ENCODE measurements around the gene CTDSPL. TPM values are rescaled to one million over a fixed set of nuclear protein-coding genes. Genes with fewer than 3 reads are reported as not detected.

Gene CTDSPL
- total and polyA plus RNA-seq, 2 of the 13 experiments (the other 11 are each of a cell fraction or from before 2014, with no cell fraction given), result 26.1 to 142 TPM

- Histone ChIP-seq H3K4me3 (replicated peaks in 1 of 3; ENCODE audit: insufficient read depth in 1 of 3, low read depth in 2 of 3, low read length in 3 of 3) (no peak overlapping the region), H3K4me2 (ENCODE audit: low read depth, low read length) (peak overlapping the region; percentile 6; the same call in 1 of the 2 replicates), H3K9me3 (ENCODE audit: low read length) (no peaks in the 10 kb centered on the region), H3K36me3 (replicated peaks in 1 of 2; ENCODE audit: control insufficient read depth in 1 of 2, insufficient read depth in 2 of 2, low read length in 2 of 2) (no peaks in the 10 kb centered on the region), H3K27me3 (ENCODE audit: control insufficient read depth in 1 of 2, insufficient read depth in 2 of 2, low read length in 2 of 2) (peaks cover 0 to 16% of the 10 kb centered on the region in 2 experiments; a peak in 2 of 5 replicates), H2AFZ (ENCODE audit: low read length) (peak overlapping the region; percentile 20), H3K79me2 (ENCODE audit: insufficient read depth, low read length) (no peaks in the 10 kb centered on the region), H3K4me1 (ENCODE audit: insufficient read depth, low read length) (peaks cover 87% of the 10 kb centered on the region), H3K27ac (ENCODE audit: extremely low read length, insufficient read depth, low read length) (no peak overlapping the region), H3K9ac (ENCODE audit: insufficient read depth, low read depth, low read length) (no peak overlapping the region), H4K20me1 (ENCODE audit: insufficient read depth, low read length) (no peaks in the 10 kb centered on the region)
- FAIRE-seq, result no peak
- DNase-seq (ENCODE audit: low spot score), result no peak
- BruUV-seq (replicated peaks), result no TSS peak
- no peak for ATAC-seq
- WGBS (ENCODE audit: low lambda C conversion rate), result 78% methylated on average over 4 of the region's 6 CpGs
- TF ChIP-seq KDM3A (CRISPR knock-in tag; IDR thresholded peaks at IDR 0.05; ENCODE audit: low read depth), result no peak
- 0 out of 2 replicates have a peak, but pooled peaks have one; percentile 17 for TF ChIP-seq ZFX (CRISPR knock-in tag; IDR thresholded peaks at IDR 0.05; ENCODE audit: low read depth)
- no peak for TF ChIP-seq CC2D1A (CRISPR knock-in tag; IDR thresholded peaks at IDR 0.05)
- TF ChIP-seq POLR2G (IDR thresholded peaks at IDR 0.05; ENCODE audit: low read depth, low read length), result no peak
- TF ChIP-seq ZNF850 (CRISPR knock-in tag; conservative IDR thresholded peaks at IDR 0.05), result no peak
- CTCF ChIA-PET (ENCODE audit: low intra/inter-chr PET ratio, low total read pairs), result interaction anchor here (1.4 to 1.9 kb wide), 2 partner anchors 27 to 145 kb away, joined by 4 to 7 read pairs; no protein-coding TSS in a partner anchor
- intact Hi-C loops (cut with micrococcal nuclease; ENCODE audit: unreplicated experiment), result loop anchor here (2.0 kb wide), 1 partner anchor 94 kb away; no protein-coding TSS in a partner anchor
- in situ Hi-C loops (cut with HindIII; ENCODE audit: extremely low pct_ligation_motif_present, low pct_unique_long_range_greater_than_20kb), result loop anchor here (5.0 kb wide), 1 partner anchor 144 kb away; no protein-coding TSS in a partner anchor
- POLR2A ChIA-PET, result no interaction called here
Observed at GRCh38 chr3:38000965-38001455, 139.3 kb downstream of the CTDSPL start.

GRCh38 chr3:38001456-38002081, 139.9 kb downstream of the CTDSPL start:
- FAIRE-seq, result no peak
- no TSS peak for BruUV-seq (replicated peaks)
- intact Hi-C loops (cut with micrococcal nuclease; ENCODE audit: unreplicated experiment), result loop anchor here (2.0 kb wide), 1 partner anchor 95 kb away; no protein-coding TSS in a partner anchor
- TF ChIP-seq KMT2B (CRISPR knock-in tag; IDR thresholded peaks at IDR 0.05), result no peak
- no peak for TF ChIP-seq ZNF431 (CRISPR knock-in tag; IDR thresholded peaks at IDR 0.05; ENCODE audit: borderline replicate concordance, low read depth)
- no peak for TF ChIP-seq SSRP1 (CRISPR knock-in tag; IDR thresholded peaks at IDR 0.05)
- TF ChIP-seq RCOR2 (CRISPR knock-in tag; IDR thresholded peaks at IDR 0.05), result no peak
- 0 out of 2 replicates have a peak, but pooled peaks have one; percentile 26 for TF ChIP-seq ZFP91 (CRISPR knock-in tag; IDR thresholded peaks at IDR 0.05; ENCODE audit: borderline replicate concordance)
- TF ChIP-seq FOXK2 (IDR thresholded peaks at IDR 0.05), result no peak
- TF ChIP-seq KDM1A (CRISPR knock-in tag; IDR thresholded peaks at IDR 0.05), result no peak
- TF ChIP-seq ZNF292 (CRISPR knock-in tag; IDR thresholded peaks at IDR 0.05; ENCODE audit: borderline replicate concordance, low read depth), result no peak
- no peak for TF ChIP-seq ZNF710 (CRISPR knock-in tag; IDR thresholded peaks at IDR 0.05; ENCODE audit: borderline replicate concordance)
- no peak for TF ChIP-seq HOXA7 (CRISPR knock-in tag; IDR thresholded peaks at IDR 0.05)

More at GRCh38 chr3:38001456-38002081, 139.9 kb downstream of the CTDSPL start:
- H4K20me1 ChIP-seq (ENCODE audit: insufficient read depth, low read length), result no peaks in the 10 kb centered on the region
- ATAC-seq (peak; percentile 22), DNase-seq (ENCODE audit: low spot score) (no peak)
- H3K27me3 ChIP-seq (ENCODE audit: control insufficient read depth in 1 of 2, insufficient read depth in 2 of 2, low read length in 2 of 2), result peaks cover 0 to 16% of the 10 kb centered on the region in 2 experiments; a peak in 2 of 5 replicates
- in situ Hi-C loops (cut with HindIII; ENCODE audit: extremely low pct_ligation_motif_present, low pct_unique_long_range_greater_than_20kb), result loop anchor here (5.0 kb wide), 1 partner anchor 144 kb away; no protein-coding TSS in a partner anchor
- no peaks in the 10 kb centered on the region for H3K79me2 ChIP-seq (ENCODE audit: insufficient read depth, low read length)
- no peaks in the 10 kb centered on the region for H3K9me3 ChIP-seq (ENCODE audit: low read length)
- H3K27ac ChIP-seq (ENCODE audit: extremely low read length, insufficient read depth, low read length), result no peak overlapping the region
- no peak overlapping the region for H3K4me3 ChIP-seq (replicated peaks in 1 of 3; ENCODE audit: insufficient read depth in 1 of 3, low read depth in 2 of 3, low read length in 3 of 3)
- no peak overlapping the region for H3K4me2 ChIP-seq (ENCODE audit: low read depth, low read length)
- H3K36me3 ChIP-seq (replicated peaks in 1 of 2; ENCODE audit: control insufficient read depth in 1 of 2, insufficient read depth in 2 of 2, low read length in 2 of 2), result no peaks in the 10 kb centered on the region
- CTCF ChIA-PET (ENCODE audit: low intra/inter-chr PET ratio, low total read pairs), result interaction anchor here (1.4 to 1.9 kb wide), 2 partner anchors 27 to 146 kb away, joined by 4 to 7 read pairs; no protein-coding TSS in a partner anchor
- H3K9ac ChIP-seq (ENCODE audit: insufficient read depth, low read depth, low read length), result no peak overlapping the region
- POLR2A ChIA-PET, result no interaction called here
- H3K4me1 ChIP-seq (ENCODE audit: insufficient read depth, low read length), result peaks cover 83% of the 10 kb centered on the region
- WGBS (ENCODE audit: low lambda C conversion rate), result 50% methylated on average over 2 of the region's 9 CpGs
- no peak overlapping the region for H2AFZ ChIP-seq (ENCODE audit: low read length)

All from HepG2 (cell line).